NCI-H69 (cell line): ENCODE data around the gene ORC4.
"Not testable (repeated sequence)": the region's sequence is repeated elsewhere in the genome, so short reads cannot be mapped to it uniquely, and the experiment has no call there.

Source experiments
- DNase-seq: peaks from one replicate; lab custom pipeline; 2025; lab: John Stamatoyannopoulos, UW

ORC4 gene

GRCh38 chr2:148014616-148015015, 5.9 kb downstream of the ORC4 start:
- no peak for DNase-seq

GRCh38 chr2:148013876-148014275, 6.7 kb downstream of the ORC4 start:
- DNase-seq, result peak; percentile 1

GRCh38 chr2:148008411-148008810, 12.1 kb downstream of the ORC4 start:
- DNase-seq, result not testable (repeated sequence)

GRCh38 chr2:148007219-148007900, 13.2 kb downstream of the ORC4 start:
- no peak for DNase-seq

- DNase-seq, result no peak
Observed at GRCh38 chr2:148006249-148007007, 14.1 kb downstream of the ORC4 start.

- not testable (repeated sequence) for DNase-seq
Observed at GRCh38 chr2:148002420-148002819, 18.1 kb downstream of the ORC4 start.

- no peak for DNase-seq
Observed at GRCh38 chr2:148000095-148000494, 20.4 kb downstream of the ORC4 start.

GRCh38 chr2:147999126-147999525, 21.4 kb downstream of the ORC4 start:
- DNase-seq, result no peak

GRCh38 chr2:147998203-147998602, 22.3 kb downstream of the ORC4 start:
- no peak for DNase-seq

- DNase-seq, result no peak
Observed at GRCh38 chr2:147996828-147997227, 23.7 kb downstream of the ORC4 start.

GRCh38 chr2:147994965-147995364, 25.6 kb downstream of the ORC4 start:
- not testable (repeated sequence) for DNase-seq

- DNase-seq, result peak; percentile 37
Observed at GRCh38 chr2:147989809-147990403, 30.6 kb downstream of the ORC4 start.

- DNase-seq, result no peak
Observed at GRCh38 chr2:147989102-147989501, 31.4 kb downstream of the ORC4 start.

- DNase-seq, result no peak
Observed at GRCh38 chr2:147980940-147981528, 39.5 kb downstream of the ORC4 start.

GRCh38 chr2:147977679-147978078, 42.9 kb downstream of the ORC4 start:
- DNase-seq, result no peak

- no peak for DNase-seq
Observed at GRCh38 chr2:147976102-147976501, 44.4 kb downstream of the ORC4 start.

GRCh38 chr2:147968571-147968970, 52.0 kb downstream of the ORC4 start:
- DNase-seq, result no peak

GRCh38 chr2:147952118-147952517, 68.4 kb downstream of the ORC4 start:
- DNase-seq, result no peak

GRCh38 chr2:147945660-147946059, 74.9 kb downstream of the ORC4 start:
- no peak for DNase-seq

GRCh38 chr2:147939313-147939712, 81.2 kb downstream of the ORC4 start:
- no peak for DNase-seq

GRCh38 chr2:147937744-147938349, 82.7 kb downstream of the ORC4 start:
- DNase-seq, result peak; percentile 20

- DNase-seq, result no peak
Observed at GRCh38 chr2:147934881-147935620, 85.5 kb downstream of the ORC4 start.
